Pancreas (tissue), 10 donors: ENCODE results near the gene PLAGL2. TPM values are rescaled to one million over a fixed set of nuclear protein-coding genes. Genes with fewer than 3 reads are reported as not detected.

Experiments
- ATAC-seq, 4 donors: fragments of 200-7000 bp; cut with Tn5 transposase; one replicate each; pipeline versions ENCODE4 v1.8.0 to v1.9.1; 2020; ENCODE audit warnings: mild to moderate bottlenecking in 4 of 4, moderate library complexity in 4 of 4
- DNase-seq, 6 donors: peaks; one replicate each; pipeline ENCODE4 v3.0.0-alpha.2; 2020
- FAIRE-seq: peaks from 2 replicates; lab custom pipeline; 2012; peaks lifted over from hg19 to GRCh38; lab: Jason Lieb, UNC
- H3K27ac ChIP-seq, 4 donors: fragments of 200-600 bp; sonication (generic); 1 replicate in 3 of 4; 2 replicates in 1 of 4; pipeline versions ENCODE4 v1.5.0 to v1.8.0; 2020
- H3K27me3 ChIP-seq, 4 donors: fragments of 200-600 bp; one replicate each; pipeline ENCODE4 v1.8.0; 2021
- H3K36me3 ChIP-seq, 3 donors: fragments of 200-600 bp; sonication (generic) in 1 of 3; one replicate each; pipeline versions ENCODE4 v1.5.0 to v1.8.0; 2020 to 2021
- H3K4me1 ChIP-seq, 3 donors: fragments of 200-600 bp; one replicate each; pipeline ENCODE4 v1.8.0; 2021
- H3K4me3 ChIP-seq, 4 donors: fragments of 200-600 bp; sonication (generic) in 2 of 4; one replicate each; pipeline versions ENCODE4 v1.5.0 to v1.8.0; 2020 to 2021
- H3K9me3 ChIP-seq, 4 donors: fragments of 200-600 bp; one replicate each; pipeline ENCODE4 v1.8.0; 2021
- WGBS, 2 donors: extraction: QIAGEN DNeasy Blood & Tissue Kit; methylation state at CpG; one replicate each; pipeline ENCODE4 v1.1.7; 2013; 5-methylcytosine and 5-hydroxymethylcytosine counted together
- intact Hi-C, 3 donors: fragments of 100-400 bp; cut with DNase I; formaldehyde crosslinking; loops; one replicate each; pipeline versions ENCODE4 v1.11.1 to v1.14.2; 2022
- polyA plus RNA-seq, 2 donors: library from polyadenylated mRNA; stranded (reverse); fragments of 200-250 nt; gene quantifications; one replicate each; pipeline ENCODE4 v1.2.3, GENCODE V29; 2013
- total RNA-seq, 6 donors: library from RNA; stranded (reverse); fragmentation: NEBNext Ultra II Directional in 4 of 6; extraction: Animal tissue kit (Norgen Biotek cat#: 25700) in 4 of 6; gene quantifications; one replicate each; pipeline versions ENCODE4 v1.2.1 to v1.2.4, GENCODE V29; 2021 to 2023
- TF ChIP-seq, protein P1 (sequence below), 4 donors: fragments of 200-600 bp; sonication (generic) in 3 of 4; IDR thresholded peaks; one replicate each; pipeline versions ENCODE4 v1.5.0 to v1.8.0; 2021; ENCODE audit warnings: antibody characterized with exemption in 4 of 4
- donor health status: healthy with polysubstance abuse.
- donor health status: DM: no; HTN: no; CAD: no; lungs with moderate emphysema.
- donor health status: DM: no; HTN: no; CAD: no.
- donor health status: control.
- donor health status: control.
- donor health status: Bipolar disorder and iron deficiency.
- donor health status: DM: yes; HTN: yes; CAD: no.
- donor health status: DM: no; HTN: no; CAD: no.
- donor health status: DM: no; HTN: no; CAD: no.
- donor health status: DM: yes; HTN: yes; CAD: no.

PLAGL2 gene
- total and polyA plus RNA-seq, 8 donors, result 2.4 to 7.2 (median 4.4) TPM

DNA sequence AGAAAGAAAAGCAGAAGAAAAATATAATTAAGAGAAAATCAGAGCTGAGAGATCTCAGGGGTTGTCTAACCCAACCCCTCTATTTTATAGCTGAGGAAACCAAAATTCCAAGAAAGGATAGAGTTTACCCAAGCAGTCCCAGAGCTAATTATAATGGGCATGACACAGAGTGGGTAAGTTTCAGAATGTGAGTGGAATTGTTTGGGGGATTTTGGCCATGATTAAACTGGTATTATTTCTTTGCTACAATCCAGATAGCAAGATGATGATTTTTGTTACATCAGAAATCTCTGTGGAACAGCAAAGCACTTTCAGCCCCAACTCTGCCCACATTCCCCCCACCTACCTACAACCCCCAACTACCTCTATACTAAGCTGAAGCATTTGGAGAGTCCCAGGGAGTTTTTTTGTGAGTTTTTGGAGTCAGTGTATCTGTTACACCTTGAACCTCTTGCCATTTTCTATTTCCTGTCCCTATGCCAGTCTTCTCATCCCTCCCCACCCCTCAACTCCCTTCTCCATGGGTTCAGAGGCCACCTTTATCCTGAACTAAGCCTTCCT, 24.9 kb upstream of the PLAGL2 start:
- DNase-seq, result no peak
- no peaks in the 10 kb centered on the region for H3K27me3 ChIP-seq
- intact Hi-C loops, result no loop called here
- H3K27ac ChIP-seq, result no peak overlapping the region
- TF ChIP-seq, protein P1, sequence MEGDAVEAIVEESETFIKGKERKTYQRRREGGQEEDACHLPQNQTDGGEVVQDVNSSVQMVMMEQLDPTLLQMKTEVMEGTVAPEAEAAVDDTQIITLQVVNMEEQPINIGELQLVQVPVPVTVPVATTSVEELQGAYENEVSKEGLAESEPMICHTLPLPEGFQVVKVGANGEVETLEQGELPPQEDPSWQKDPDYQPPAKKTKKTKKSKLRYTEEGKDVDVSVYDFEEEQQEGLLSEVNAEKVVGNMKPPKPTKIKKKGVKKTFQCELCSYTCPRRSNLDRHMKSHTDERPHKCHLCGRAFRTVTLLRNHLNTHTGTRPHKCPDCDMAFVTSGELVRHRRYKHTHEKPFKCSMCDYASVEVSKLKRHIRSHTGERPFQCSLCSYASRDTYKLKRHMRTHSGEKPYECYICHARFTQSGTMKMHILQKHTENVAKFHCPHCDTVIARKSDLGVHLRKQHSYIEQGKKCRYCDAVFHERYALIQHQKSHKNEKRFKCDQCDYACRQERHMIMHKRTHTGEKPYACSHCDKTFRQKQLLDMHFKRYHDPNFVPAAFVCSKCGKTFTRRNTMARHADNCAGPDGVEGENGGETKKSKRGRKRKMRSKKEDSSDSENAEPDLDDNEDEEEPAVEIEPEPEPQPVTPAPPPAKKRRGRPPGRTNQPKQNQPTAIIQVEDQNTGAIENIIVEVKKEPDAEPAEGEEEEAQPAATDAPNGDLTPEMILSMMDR (IDR thresholded peaks at IDR 0.05), result no peak
- H3K4me1 ChIP-seq, result peaks cover 14 to 25% (median 22%) of the 10 kb centered on the region in 3 donors
- FAIRE-seq, result no peak
- no peaks in the 10 kb centered on the region for H3K9me3 ChIP-seq
- H3K36me3 ChIP-seq, result peaks cover 0 to 19% (median 0%) of the 10 kb centered on the region in 3 donors
- H3K4me3 ChIP-seq, result no peak overlapping the region
- no peak for ATAC-seq

DNA sequence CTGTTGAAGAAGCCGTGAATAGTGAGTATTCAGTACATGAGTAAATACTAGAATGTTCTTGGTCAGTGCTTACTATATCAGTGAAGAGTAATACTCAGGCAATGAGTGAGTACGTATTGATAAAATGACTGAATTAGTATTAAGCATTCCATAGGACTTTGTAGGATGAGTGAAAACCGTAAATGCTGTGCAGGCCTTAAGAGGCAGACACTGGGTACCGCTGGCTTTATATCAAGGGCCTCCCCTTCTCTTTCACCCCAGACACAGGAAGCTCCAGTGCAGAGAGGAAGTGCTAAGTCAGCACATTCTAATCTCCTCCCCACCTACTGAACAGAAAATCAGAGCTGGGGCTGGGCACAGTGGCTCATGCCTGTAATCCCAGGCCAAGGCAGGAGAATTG, 24.3 kb upstream of the PLAGL2 start:
- Histone ChIP-seq H3K4me1 (peaks cover 19 to 29% (median 27%) of the 10 kb centered on the region in 3 donors), H3K4me3 (no peak overlapping the region), H3K27ac (no peak overlapping the region), H3K27me3 (no peaks in the 10 kb centered on the region), H3K36me3 (peaks cover 0 to 19% (median 0%) of the 10 kb centered on the region in 3 donors), H3K9me3 (no peaks in the 10 kb centered on the region)
- DNase-seq (no peak), ATAC-seq (no peak), FAIRE-seq (no peak)
- 91 to 93% methylated on average over 4 of the region's 4 CpGs for WGBS, 2 donors
- intact Hi-C loops, result no loop called here
- TF ChIP-seq, protein P1 (IDR thresholded peaks at IDR 0.05), result no peak

DNA sequence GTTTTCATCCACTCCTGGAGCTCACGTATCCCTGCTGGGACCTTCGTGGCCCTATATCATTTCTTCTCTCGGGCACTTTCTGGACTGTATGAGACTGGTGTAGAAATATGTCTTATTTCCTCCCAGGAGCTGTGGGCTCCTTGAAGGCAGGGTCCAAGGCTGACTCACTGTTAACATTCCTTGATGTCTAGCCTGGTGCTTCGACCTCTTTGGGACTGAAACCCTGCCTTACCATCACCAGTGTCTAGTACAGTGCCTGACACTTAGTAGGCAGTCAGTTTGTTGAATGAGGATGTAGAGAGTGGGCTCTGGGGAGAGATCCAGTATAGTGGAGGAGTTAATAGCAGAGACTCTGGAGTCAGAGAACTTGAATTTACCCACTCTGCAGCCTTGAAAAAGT, 23.7 kb upstream of the PLAGL2 start:
- DNase-seq, result no peak
- H3K27ac ChIP-seq, result no peak overlapping the region
- no peak for ATAC-seq
- 97 to 100% methylated on average over 4 of the region's 4 CpGs for WGBS, 2 donors
- FAIRE-seq, result no peak
- H3K4me3 ChIP-seq, result no peak overlapping the region
- H3K9me3 ChIP-seq, result no peaks in the 10 kb centered on the region
- TF ChIP-seq, protein P1 (IDR thresholded peaks at IDR 0.05), result no peak
- peaks cover 19 to 29% (median 27%) of the 10 kb centered on the region in 3 donors for H3K4me1 ChIP-seq
- intact Hi-C loops, result no loop called here
- H3K36me3 ChIP-seq, result peaks cover 0 to 19% (median 0%) of the 10 kb centered on the region in 3 donors
- no peaks in the 10 kb centered on the region for H3K27me3 ChIP-seq

DNA sequence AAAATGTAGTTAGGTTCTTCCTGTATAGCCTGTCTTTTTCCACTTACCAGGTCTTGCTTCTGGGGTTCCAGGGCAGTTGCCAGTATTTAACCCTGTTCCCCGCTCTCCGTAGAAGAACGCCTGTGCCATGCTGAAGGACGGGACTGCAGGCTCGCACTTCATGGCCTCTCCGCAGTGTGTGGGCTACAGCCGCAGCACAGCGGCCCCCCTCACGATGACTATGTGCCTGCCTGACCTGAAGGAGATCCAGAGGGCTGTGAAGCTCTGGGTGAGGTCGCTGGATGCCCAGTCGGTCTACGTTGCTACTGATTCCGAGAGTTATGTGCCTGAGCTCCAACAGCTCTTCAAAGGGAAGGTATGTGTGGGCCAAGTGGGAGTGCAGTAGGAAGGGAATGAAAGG, 23.2 kb upstream of the PLAGL2 start:
- peaks cover 19 to 29% (median 27%) of the 10 kb centered on the region in 3 donors for H3K4me1 ChIP-seq
- no peaks in the 10 kb centered on the region for H3K27me3 ChIP-seq
- DNase-seq (no peak), ATAC-seq (no peak), FAIRE-seq (no peak)
- no peak overlapping the region for H3K27ac ChIP-seq
- 95 to 96% methylated on average over 13 of the region's 13 CpGs for WGBS, 2 donors
- intact Hi-C loops, result no loop called here
- H3K9me3 ChIP-seq, result no peaks in the 10 kb centered on the region
- no peak overlapping the region for H3K4me3 ChIP-seq
- H3K36me3 ChIP-seq, result peaks cover 0 to 19% (median 0%) of the 10 kb centered on the region in 3 donors
- TF ChIP-seq, protein P1 (IDR thresholded peaks at IDR 0.05), result no peak

DNA sequence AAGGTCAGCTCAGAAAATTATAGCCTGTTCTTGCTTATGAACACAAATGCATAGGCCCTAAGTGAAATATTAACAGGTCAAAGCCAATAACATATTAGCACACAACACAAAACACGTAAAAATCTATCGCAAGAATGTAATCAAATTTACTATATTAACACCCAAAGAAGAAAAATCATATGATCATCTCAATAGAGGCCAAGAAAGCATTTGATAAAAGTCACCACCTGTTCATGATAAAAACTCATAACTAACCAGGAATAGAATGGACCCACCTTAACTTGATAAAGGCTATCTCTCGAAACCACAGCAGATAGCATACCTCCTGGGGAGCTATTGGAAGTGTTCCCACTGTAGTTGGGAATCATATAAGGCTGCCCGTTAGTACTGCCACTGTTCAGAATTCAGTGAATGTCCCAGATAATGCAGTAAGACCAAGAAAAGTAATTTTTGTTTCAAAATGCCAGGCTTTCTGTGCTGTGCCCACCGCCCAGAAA, 21.8 kb upstream of the PLAGL2 start:
- Histone ChIP-seq H3K4me1 (peaks cover 19 to 35% (median 25%) of the 10 kb centered on the region in 3 donors), H3K9me3 (no peaks in the 10 kb centered on the region), H3K27ac (peak overlapping the region in 3 of 4 donors; percentile 5 to 81 (median 72)), H3K36me3 (peaks cover 0 to 19% (median 0%) of the 10 kb centered on the region in 3 donors), H3K4me3 (no peak overlapping the region), H3K27me3 (no peaks in the 10 kb centered on the region)
- ATAC-seq (peak in 2 of 4 donors; percentile 35 to 38), DNase-seq (no peak), FAIRE-seq (no peak)
- 29 to 34% methylated on average over 5 of the region's 5 CpGs for WGBS, 2 donors
- intact Hi-C loops, result no loop called here
- TF ChIP-seq, protein P1 (IDR thresholded peaks at IDR 0.05), result no peak
